ENCODE results near the gene TECR. TPM values are rescaled to one million over a fixed set of nuclear protein-coding genes. Genes with fewer than 3 reads are reported as not detected.

Gene TECR
- total and polyA plus RNA-seq, 9 of the 15 experiments (the other 6 are each of a cell fraction or from before 2014, with no cell fraction given) = 29.3 to 211 (median 81.4) TPM

- TF ChIP-seq REST (IDR thresholded peaks at IDR 0.05; ENCODE audit: borderline replicate concordance) (peak; percentile 53; the same call in 1 of the 2 replicates), REST (CRISPR knock-in tag; IDR thresholded peaks at IDR 0.05; ENCODE audit: low read depth) (no peak), JUND (IDR thresholded peaks at IDR 0.05; ENCODE audit: borderline replicate concordance, low read depth, low read length) (0 out of 2 replicates have a peak, but pooled peaks have one; percentile 26), JUND (tag; IDR thresholded peaks at IDR 0.05; ENCODE audit: borderline replicate concordance, low read depth, low read length) (no peak), ATF3 (IDR thresholded peaks at IDR 0.05) (no peak), ATF3 (CRISPR knock-in tag; conservative IDR thresholded peaks at IDR 0.05) (no peak), MAZ (CRISPR knock-in tag; conservative IDR thresholded peaks at IDR 0.05 in 1 of 2, IDR thresholded peaks at IDR 0.05 in 1 of 2) (peak in 1 of 2 experiments; percentile 46; a peak in 1 of 4 replicates), NR2C2 (CRISPR knock-in tag; IDR thresholded peaks at IDR 0.05) (no peak), NR2C2 (tag; IDR thresholded peaks at IDR 0.05) (0 out of 2 replicates have a peak, but pooled peaks have one; percentile 20), FOXP1 (CRISPR knock-in tag; IDR thresholded peaks at IDR 0.05) (peak; percentile 53; the same call in 1 of the 2 replicates), ATF7 (IDR thresholded peaks at IDR 0.05) (peak; percentile 48; the same call in 1 of the 2 replicates), TFAP4 (CRISPR knock-in tag; IDR thresholded peaks at IDR 0.05; ENCODE audit: borderline replicate concordance) (peak; percentile 21; the same call in 1 of the 2 replicates)
These were observed 23.7 kb upstream of the TECR start (continued) for GRCh38 chr19:14505488-14506239.
